ENCODE data around the gene G3BP2. TPM values are rescaled to one million over a fixed set of nuclear protein-coding genes. Genes with fewer than 3 reads are reported as not detected.
A peak's percentile ranks its signal among the peaks of the same experiment; 100 is the strongest.

The G3BP2 gene
- total and polyA plus RNA-seq, 2 of the 8 experiments (the other 6 are each of a cell fraction or from before 2014, with no cell fraction given) = 83.7 to 378 TPM

- Histone ChIP-seq H2BK12ac (ENCODE audit: low read depth, low read length) (peak overlapping the region; percentile 99), H3K4ac (replicated peaks; ENCODE audit: insufficient read length, low read depth, low read length) (no peak overlapping the region), H2BK15ac (ENCODE audit: low read length) (0 out of 2 replicates have a peak overlapping the region, but pooled peaks have one; percentile 81), H3K79me2 (ENCODE audit: control insufficient read depth in 1 of 2, insufficient read depth in 2 of 2, low read length in 2 of 2) (peaks cover 0 to 64% of the 10 kb centered on the region in 2 experiments; a peak in 3 of 4 replicates), H4K5ac (ENCODE audit: insufficient read length, low read depth, low read length) (peak overlapping the region; percentile 38), H2AFZ (ENCODE audit: low read length) (no peak overlapping the region), H3K9ac (replicated peaks in 1 of 4; ENCODE audit: extremely low read depth in 1 of 4, low read depth in 3 of 4, low read length in 3 of 4) (no peak overlapping the region), H3K9me3 (ENCODE audit: insufficient read depth in 2 of 2, low read depth in 1 of 2, low read length in 1 of 2) (no peaks in the 10 kb centered on the region), H3K56ac (replicated peaks; ENCODE audit: insufficient read length, low read depth, low read length) (no peak overlapping the region), H3K79me1 (ENCODE audit: low read depth, low read length) (0 out of 2 replicates have a peak, but pooled peaks cover 2% of the 10 kb centered on the region), H3K36me3 (ENCODE audit: control insufficient read depth in 2 of 4, insufficient read depth in 4 of 4, low read length in 3 of 4) (peaks cover 0 to 9% (median 0%) of the 10 kb centered on the region in 4 experiments; a peak in 1 of 8 replicates), H2BK5ac (ENCODE audit: low read depth, low read length) (peak overlapping the region; percentile 97; the same call in 1 of the 2 replicates), H4K8ac (ENCODE audit: extremely low read depth, insufficient read depth, low read length) (no peak overlapping the region), H3K4me2 (ENCODE audit: insufficient read depth in 1 of 2, low read depth in 2 of 2, low read length in 2 of 2) (peak overlapping the region in 1 of 2 experiments; percentile 38; a peak in 1 of 4 replicates), H3K23me2 (ENCODE audit: low read depth, low read length) (0 out of 2 replicates have a peak, but pooled peaks cover 2% of the 10 kb centered on the region), H2BK120ac (replicated peaks; ENCODE audit: low read depth, low read length) (peak overlapping the region; percentile 86), H2AK5ac (ENCODE audit: low read depth, low read length) (peak overlapping the region; percentile 83; the same call in 1 of the 2 replicates), H3K14ac (ENCODE audit: insufficient read length) (no peak overlapping the region), H3K27ac (ENCODE audit: low read depth, low read length) (peak overlapping the region; percentile 31; the same call in 1 of the 2 replicates), H4K20me1 (replicated peaks in 1 of 2; ENCODE audit: control insufficient read depth in 1 of 2, insufficient read depth in 2 of 2, low read length in 2 of 2) (no peaks in the 10 kb centered on the region), H3K4me1 (replicated peaks in 1 of 4; ENCODE audit: control insufficient read depth in 3 of 4, insufficient read depth in 4 of 4, low read length in 3 of 4) (peaks cover 13 to 21% (median 17%) of the 10 kb centered on the region in 4 experiments), H3K23ac (ENCODE audit: insufficient read length) (no peak overlapping the region), H4K91ac (replicated peaks; ENCODE audit: insufficient read length, low read length) (peak overlapping the region; percentile 85), H3K18ac (ENCODE audit: extremely low read depth, low read length) (peak overlapping the region; percentile 97), H2BK20ac (ENCODE audit: low read length) (peak overlapping the region; percentile 75; the same call in 1 of the 2 replicates), H3K27me3 (replicated peaks in 1 of 4; ENCODE audit: control insufficient read depth in 3 of 4, extremely low read depth in 1 of 4, insufficient read depth in 3 of 4, low read length in 3 of 4) (no peaks in the 10 kb centered on the region), H3K4me3 (ENCODE audit: extremely low read depth in 1 of 4, insufficient read depth in 2 of 4, low read depth in 3 of 4, low read length in 4 of 4) (no peak overlapping the region)
- ChIA-PET POLR2A (ENCODE audit: partially characterized antibody) (interaction anchor here (1.0 to 4.8 kb wide), 2 partner anchors 13 to 22 kb away, joined by 5 to 35 read pairs; partner anchors contain the start of gene USO1), CTCF (ENCODE audit: partially characterized antibody) (interaction anchor here (1.3 kb wide), 1 partner anchor 13 kb away, joined by 4 read pairs; no protein-coding TSS in a partner anchor)
- WGBS, 2 experiments (ENCODE audit: extremely low coverage in 1 of 2, insufficient coverage in 1 of 2, insufficient read length in 1 of 2, insufficient replicate concordance in 2 of 2, low coverage in 1 of 2, low lambda C conversion rate in 2 of 2, missing lambda C conversion rate in 1 of 2) = 52% methylated on average over 4 of the region's 4 CpGs; no CpG with 5 or more reads in 1 of the 2 experiments
- DNase-seq (ENCODE audit: low read depth in 1 of 2, low spot score in 2 of 2) = peak in 1 of 2 experiments; percentile 41
- no peak for FAIRE-seq
- no peak for TF ChIP-seq SAP30 (IDR thresholded peaks at IDR 0.05; ENCODE audit: insufficient read depth, insufficient replicate concordance, low read length)
- TF ChIP-seq POLR2AphosphoS5 (IDR thresholded peaks at IDR 0.05; ENCODE audit: low read depth, low read length) = no peak
- TF ChIP-seq KDM1A (IDR thresholded peaks at IDR 0.05; ENCODE audit: borderline replicate concordance, low read length) = no peak
- TF ChIP-seq TCF12 (IDR thresholded peaks at IDR 0.05; ENCODE audit: low read depth, low read length) = no peak
- no peak for TF ChIP-seq RAD21 (IDR thresholded peaks at IDR 0.05 in 1 of 2, conservative IDR thresholded peaks at IDR 0.05 in 1 of 2; ENCODE audit: low read depth in 2 of 2, low read length in 2 of 2)
- TF ChIP-seq, protein P1, sequence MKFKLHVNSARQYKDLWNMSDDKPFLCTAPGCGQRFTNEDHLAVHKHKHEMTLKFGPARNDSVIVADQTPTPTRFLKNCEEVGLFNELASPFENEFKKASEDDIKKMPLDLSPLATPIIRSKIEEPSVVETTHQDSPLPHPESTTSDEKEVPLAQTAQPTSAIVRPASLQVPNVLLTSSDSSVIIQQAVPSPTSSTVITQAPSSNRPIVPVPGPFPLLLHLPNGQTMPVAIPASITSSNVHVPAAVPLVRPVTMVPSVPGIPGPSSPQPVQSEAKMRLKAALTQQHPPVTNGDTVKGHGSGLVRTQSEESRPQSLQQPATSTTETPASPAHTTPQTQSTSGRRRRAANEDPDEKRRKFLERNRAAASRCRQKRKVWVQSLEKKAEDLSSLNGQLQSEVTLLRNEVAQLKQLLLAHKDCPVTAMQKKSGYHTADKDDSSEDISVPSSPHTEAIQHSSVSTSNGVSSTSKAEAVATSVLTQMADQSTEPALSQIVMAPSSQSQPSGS (IDR thresholded peaks at IDR 0.05; ENCODE audit: low read length) = no peak
- no peak for TF ChIP-seq CTCF (IDR thresholded peaks at IDR 0.05; ENCODE audit: control extremely low read depth in 1 of 3, insufficient read depth in 1 of 3, low read depth in 1 of 3, low read length in 3 of 3)
These were observed 29.8 kb upstream of the G3BP2 start for GRCh38 chr4:75702919-75703411.
